Stomach (tissue), 4 donors: ENCODE measurements around the gene AFTPH.

Experiments
- CTCF ChIP-seq, 7 experiments: fragments of 450-650 bp in 4 of 7; fragments of 200-600 bp in 3 of 7; sonication (generic) in 3 of 7; IDR thresholded peaks; one replicate each; pipeline ENCODE4 v1.5.1; 2016 to 2019; ENCODE audit warnings: antibody characterized with exemption in 7 of 7, control low read depth in 2 of 7, mild to moderate bottlenecking in 1 of 7
- EP300 ChIP-seq: sonication (generic); formaldehyde crosslinking; IDR thresholded peaks from one replicate; pipeline ENCODE4 v1.6.1; 2017; ENCODE audit warnings: antibody characterized with exemption
- POLR2A ChIP-seq, 4 donors: fragments of 450-650 bp; IDR thresholded peaks; one replicate each; pipeline ENCODE4 v1.6.1; 2016; ENCODE audit warnings: antibody characterized with exemption in 4 of 4, control low read depth in 2 of 4, mild to moderate bottlenecking in 1 of 4, moderate library complexity in 1 of 4

- TF ChIP-seq CTCF (IDR thresholded peaks at IDR 0.05) = no peak
- TF ChIP-seq POLR2A (IDR thresholded peaks at IDR 0.05) = no peak
- no peak for TF ChIP-seq EP300
These were observed 105.7 kb downstream of the AFTPH start for GRCh38 chr2:64629875-64630274.
